HepG2 (cell line): Measurements from ENCODE around the gene BFAR. TPM values are rescaled to one million over a fixed set of nuclear protein-coding genes. Genes with fewer than 3 reads are reported as not detected.

ENCODE experiments used
- ATAC-seq: fragments of 200-7000 bp; cut with Tn5 transposase; 3 replicates; pipeline ENCODE4 v1.9.1; 2020; ENCODE audit warnings: mild to moderate bottlenecking, moderate library complexity
- BruUV-seq: library from RNA; stranded (reverse); fragments of 400-500 nt; replicated peaks from 2 replicates; lab custom pipeline; 2021; lab: Mats Ljungman, UMichigan
- CTCF ChIA-PET: fragments of 300-600 bp; formaldehyde crosslinking; extraction: SDS; loops from one replicate; lab custom pipeline; 2021; ENCODE audit warnings: low total read pairs, inconsistent platforms, low intra/inter-chr PET ratio; lab: Yijun Ruan, JAX
- POLR2A ChIA-PET: fragments of 350-600 bp; sonication (Branson Sonifier 250); formaldehyde crosslinking; loops from one replicate; lab custom pipeline; 2020; ENCODE audit warnings: antibody characterized with exemption, inconsistent platforms; lab: Yijun Ruan, JAX
- DNase-seq: peaks from one replicate; pipeline ENCODE4 v3.0.0-alpha.2; 2015; ENCODE audit warnings: low spot score
- FAIRE-seq: peaks from 3 replicates; lab custom pipeline; 2011; peaks lifted over from hg19 to GRCh38; lab: Jason Lieb, UNC
- H2AFZ ChIP-seq: one replicate; pipeline ENCODE4 v1.6.1; 2011; ENCODE audit warnings: low read length, inconsistent platforms
- H3K27ac ChIP-seq: fragments of 300-600 bp; 3 replicates; pipeline ENCODE4 v1.8.0; 2011; ENCODE audit warnings: mixed run types, mild to moderate bottlenecking, mixed read lengths, low read length, inconsistent platforms; ENCODE audit not compliant: insufficient read depth; ENCODE audit errors: extremely low read length
- H3K27me3 ChIP-seq, 2 experiments: fragments of 200-600 bp in 1 of 2; 2 replicates in 1 of 2; 3 replicates in 1 of 2; pipeline versions ENCODE4 v1.6.0 to v1.8.0; 2011; ENCODE audit warnings: low read length in 2 of 2, mild to moderate bottlenecking in 2 of 2, moderate library complexity in 2 of 2, inconsistent platforms in 1 of 2; ENCODE audit not compliant: insufficient read depth in 2 of 2, control insufficient read depth in 1 of 2
- H3K36me3 ChIP-seq, 2 experiments: fragments of 200-600 bp in 1 of 2; replicated peaks in 1 of 2; 2 replicates in 1 of 2; 3 replicates in 1 of 2; pipeline versions ENCODE4 v1.5.1 to v1.8.0; 2011; ENCODE audit warnings: low read length in 2 of 2, inconsistent platforms in 1 of 2; ENCODE audit not compliant: insufficient read depth in 2 of 2, control insufficient read depth in 1 of 2
- H3K4me1 ChIP-seq: 2 replicates; pipeline ENCODE4 v1.5.1; 2012; ENCODE audit warnings: low read length, inconsistent platforms; ENCODE audit not compliant: insufficient read depth
- H3K4me2 ChIP-seq: 2 replicates; pipeline ENCODE4 v1.6.0; 2011; ENCODE audit warnings: low read depth, low read length, inconsistent platforms
- H3K4me3 ChIP-seq, 3 experiments: fragments of 200-600 bp in 1 of 3; sonication (generic), shearing (Covaris generic) in 1 of 3; replicated peaks in 1 of 3; 2 replicates each; pipeline ENCODE4 v1.5.1; 2011 to 2016; ENCODE audit warnings: low read length in 3 of 3, inconsistent platforms in 2 of 3, low read depth in 2 of 3, mild to moderate bottlenecking in 2 of 3, control low read depth in 1 of 3, mixed read lengths in 1 of 3; ENCODE audit not compliant: insufficient read depth in 1 of 3
- H3K79me2 ChIP-seq: one replicate; pipeline ENCODE4 v1.6.1; 2011; ENCODE audit warnings: low read length, inconsistent platforms; ENCODE audit not compliant: insufficient read depth
- H3K9ac ChIP-seq: 2 replicates; pipeline ENCODE4 v1.6.0; 2011; ENCODE audit warnings: mild to moderate bottlenecking, low read depth, low read length, inconsistent platforms; ENCODE audit not compliant: insufficient read depth
- H3K9me3 ChIP-seq: 2 replicates; pipeline ENCODE4 v1.5.1; 2012; ENCODE audit warnings: mild to moderate bottlenecking, low read length
- H4K20me1 ChIP-seq: 2 replicates; pipeline ENCODE4 v1.6.0; 2011; ENCODE audit warnings: inconsistent platforms, mild to moderate bottlenecking, low read length, moderate library complexity; ENCODE audit not compliant: insufficient read depth
- AKAP8 ChIP-seq: sonication (generic); formaldehyde crosslinking; IDR thresholded peaks from 2 replicates; pipeline ENCODE4 v1.5.1; 2020; ENCODE audit warnings: mild to moderate bottlenecking, missing genetic modification reagents
- GATAD1 ChIP-seq: IDR thresholded peaks from 2 replicates; pipeline ENCODE4 v1.6.1; 2016; ENCODE audit warnings: missing genetic modification reagents, missing compliant biosample characterization
- MIER2 ChIP-seq: IDR thresholded peaks from 2 replicates; pipeline ENCODE4 v1.6.1; 2016; ENCODE audit warnings: missing biosample characterization, missing genetic modification reagents
- RAD51 ChIP-seq: fragments of 450-650 bp; IDR thresholded peaks from 2 replicates; pipeline ENCODE4 v1.6.1; 2016; ENCODE audit warnings: borderline replicate concordance
- REPIN1 ChIP-seq: sonication (generic); formaldehyde crosslinking; IDR thresholded peaks from 2 replicates; pipeline ENCODE4 v1.8.0; 2022; ENCODE audit warnings: missing genetic modification reagents, low read depth, mild to moderate bottlenecking, borderline replicate concordance
- SKI ChIP-seq: fragments of 450-650 bp; IDR thresholded peaks from one replicate; pipeline ENCODE4 v1.6.1; 2018; ENCODE audit warnings: mild to moderate bottlenecking; ENCODE audit not compliant: partially characterized antibody
- SP1 ChIP-seq, 2 experiments: fragments of 450-650 bp in 1 of 2; sonication (generic) in 1 of 2; formaldehyde crosslinking in 1 of 2; IDR thresholded peaks; 2 replicates each; pipeline versions ENCODE4 v1.4.0 to v1.6.1; 2016 to 2020; ENCODE audit warnings: missing genetic modification reagents in 1 of 2
- SYNCRIP ChIP-seq: fragments of 200-400 bp; formaldehyde crosslinking; IDR thresholded peaks from 2 replicates; pipeline ENCODE4 v1.6.1; 2018; ENCODE audit warnings: mild to moderate bottlenecking, low read depth, low read length; ENCODE audit not compliant: insufficient read depth
- USF2 ChIP-seq, 2 experiments: sonication (generic) in 1 of 2; formaldehyde crosslinking in 1 of 2; IDR thresholded peaks; 2 replicates each; pipeline versions ENCODE4 v1.5.1 to v1.6.1; 2011 to 2020; ENCODE audit warnings: borderline replicate concordance in 1 of 2, low read depth in 1 of 2, low read length in 1 of 2, mild to moderate bottlenecking in 1 of 2, missing genetic modification reagents in 1 of 2, moderate library complexity in 1 of 2
- ZNF180 ChIP-seq: sonication (generic); formaldehyde crosslinking; IDR thresholded peaks from 2 replicates; pipeline ENCODE4 v1.4.0; 2020; ENCODE audit warnings: low read depth, missing genetic modification reagents, borderline replicate concordance
- ZNF232 ChIP-seq: sonication (generic); formaldehyde crosslinking; IDR thresholded peaks from 2 replicates; pipeline ENCODE4 v1.4.0; 2020; ENCODE audit warnings: missing genetic modification reagents, borderline replicate concordance
- ZNF264 ChIP-seq: sonication (generic); formaldehyde crosslinking; IDR thresholded peaks from 2 replicates; pipeline ENCODE4 v1.4.0; 2020; ENCODE audit warnings: missing genetic modification reagents
- ZNF496 ChIP-seq: sonication (generic); formaldehyde crosslinking; IDR thresholded peaks from 2 replicates; pipeline ENCODE4 v1.8.1; 2023; ENCODE audit warnings: mild to moderate bottlenecking, moderate library complexity, missing genetic modification reagents; ENCODE audit not compliant: insufficient replicate concordance
- ZNF501 ChIP-seq: sonication (generic); formaldehyde crosslinking; IDR thresholded peaks from 2 replicates; pipeline ENCODE4 v1.5.1; 2020; ENCODE audit warnings: mild to moderate bottlenecking, moderate library complexity, missing genetic modification reagents
- ZNF558 ChIP-seq: sonication (generic); formaldehyde crosslinking; IDR thresholded peaks from 2 replicates; pipeline ENCODE4 v1.9.0; 2022; ENCODE audit warnings: mild to moderate bottlenecking, missing genetic modification reagents, borderline replicate concordance
- ZNF773 ChIP-seq: sonication (generic); formaldehyde crosslinking; IDR thresholded peaks from 2 replicates; pipeline ENCODE4 v1.4.0; 2020; ENCODE audit warnings: missing genetic modification reagents, borderline replicate concordance
- ZNF782 ChIP-seq: sonication (generic); formaldehyde crosslinking; IDR thresholded peaks from 2 replicates; pipeline ENCODE4 v1.4.0; 2020; ENCODE audit warnings: missing genetic modification reagents, mild to moderate bottlenecking, borderline replicate concordance
- WGBS: methylation state at CpG from one replicate; pipeline ENCODE4 v1.1.6; 2017; ENCODE audit warnings: low lambda C conversion rate; 5-methylcytosine and 5-hydroxymethylcytosine counted together
- in situ Hi-C: cut with HindIII; loops from 2 replicates; pipeline ENCODE4 v1.10.0; 2017; ENCODE audit warnings: low pct_unique_long_range_greater_than_20kb; ENCODE audit not compliant: extremely low pct_ligation_motif_present
- intact Hi-C: fragments of 100-400 bp; cut with micrococcal nuclease; formaldehyde crosslinking; loops from one replicate; pipeline ENCODE4 v1.10.0; 2022; ENCODE audit not compliant: unreplicated experiment
- polyA plus RNA-seq, 8 experiments: library from polyadenylated mRNA; depleted of rRNA in 3 of 8; stranded (reverse) in 7 of 8; unstranded in 1 of 8; fragments of >200 nt; fragmentation: Illumina TruSeq in 4 of 8; extraction: Trizol in 4 of 8; gene quantifications; 2 replicates each; pipeline versions ENCODE4 v1.2.1 to v1.2.3, GENCODE V29; 2011 to 2016; ENCODE audit warnings: low read depth in 4 of 8, missing spikeins in 1 of 8, mixed read lengths in 1 of 8; ENCODE audit not compliant: insufficient read depth in 1 of 8
- total RNA-seq, 5 experiments: library from RNA; depleted of rRNA; stranded (reverse); fragments of >200 nt; fragmentation: Illumina TruSeq; extraction: Trizol; gene quantifications; 2 replicates each; pipeline ENCODE4 v1.2.3, GENCODE V29; 2016; ENCODE audit warnings: low read depth in 1 of 5
- TF ChIP-seq, protein P1 (sequence below): sonication (generic); formaldehyde crosslinking; conservative IDR thresholded peaks from 2 replicates; pipeline ENCODE4 v1.8.0; 2022; ENCODE audit warnings: missing genetic modification reagents
- TF ChIP-seq, protein P2 (sequence below): sonication (generic); formaldehyde crosslinking; IDR thresholded peaks from 2 replicates; pipeline ENCODE4 v1.4.0; 2020; ENCODE audit warnings: missing genetic modification reagents, borderline replicate concordance

Gene BFAR
- total and polyA plus RNA-seq, 2 of the 13 experiments (the other 11 are each of a cell fraction or from before 2014, with no cell fraction given), result 96.9 to 120 TPM

- H3K36me3 ChIP-seq, result peaks cover 2 to 12% of the 10 kb centered on the region in 2 experiments; a peak in 4 of 5 replicates
- peak overlapping the region; percentile 28 for H3K4me2 ChIP-seq
- no peaks in the 10 kb centered on the region for H3K27me3 ChIP-seq
- no peaks in the 10 kb centered on the region for H4K20me1 ChIP-seq
- no peak overlapping the region for H3K9ac ChIP-seq
- ChIA-PET CTCF (no interaction called here), POLR2A (no interaction called here)
- DNase-seq (peak; percentile 16), ATAC-seq (peak; percentile 33), FAIRE-seq (peak; percentile 76)
- H2AFZ ChIP-seq, result no peak overlapping the region
- no peaks in the 10 kb centered on the region for H3K9me3 ChIP-seq
- no peaks in the 10 kb centered on the region for H3K79me2 ChIP-seq
- in situ Hi-C loops, result no loop called here
- H3K27ac ChIP-seq, result no peak overlapping the region
- BruUV-seq, result no TSS peak
- H3K4me3 ChIP-seq, result no peak overlapping the region
- intact Hi-C loops, result no loop called here
- 7% methylated on average over 7 of the region's 7 CpGs for WGBS
- peaks cover 13% of the 10 kb centered on the region for H3K4me1 ChIP-seq
- 0 out of 2 replicates have a peak, but pooled peaks have one; percentile 38 for TF ChIP-seq ZNF501
- 0 out of 2 replicates have a peak, but pooled peaks have one; percentile 44 for TF ChIP-seq ZNF264
- no peak for TF ChIP-seq REPIN1 (CRISPR knock-in tag)
- TF ChIP-seq SKI, result no peak
- TF ChIP-seq ZNF558 (CRISPR knock-in tag), result no peak
- TF ChIP-seq ZNF180 (CRISPR knock-in tag), result peak; percentile 62; the same call in 1 of the 2 replicates
- TF ChIP-seq, protein P1, sequence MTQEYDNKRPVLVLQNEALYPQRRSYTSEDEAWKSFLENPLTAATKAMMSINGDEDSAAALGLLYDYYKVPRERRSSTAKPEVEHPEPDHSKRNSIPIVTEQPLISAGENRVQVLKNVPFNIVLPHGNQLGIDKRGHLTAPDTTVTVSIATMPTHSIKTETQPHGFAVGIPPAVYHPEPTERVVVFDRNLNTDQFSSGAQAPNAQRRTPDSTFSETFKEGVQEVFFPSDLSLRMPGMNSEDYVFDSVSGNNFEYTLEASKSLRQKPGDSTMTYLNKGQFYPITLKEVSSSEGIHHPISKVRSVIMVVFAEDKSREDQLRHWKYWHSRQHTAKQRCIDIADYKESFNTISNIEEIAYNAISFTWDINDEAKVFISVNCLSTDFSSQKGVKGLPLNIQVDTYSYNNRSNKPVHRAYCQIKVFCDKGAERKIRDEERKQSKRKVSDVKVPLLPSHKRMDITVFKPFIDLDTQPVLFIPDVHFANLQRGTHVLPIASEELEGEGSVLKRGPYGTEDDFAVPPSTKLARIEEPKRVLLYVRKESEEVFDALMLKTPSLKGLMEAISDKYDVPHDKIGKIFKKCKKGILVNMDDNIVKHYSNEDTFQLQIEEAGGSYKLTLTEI (CRISPR knock-in tag), result no peak
- TF ChIP-seq USF2 (IDR thresholded peaks at IDR 0.05; ENCODE audit: low read depth, low read length), result peak; percentile 41
- no peak; the same call in 1 of the 2 replicates for TF ChIP-seq USF2 (CRISPR knock-in tag; IDR thresholded peaks at IDR 0.05; ENCODE audit: borderline replicate concordance)
- TF ChIP-seq GATAD1 (CRISPR knock-in tag), result no peak
- no peak for TF ChIP-seq AKAP8 (CRISPR knock-in tag)
- no peak for TF ChIP-seq ZNF782 (CRISPR knock-in tag)
- no peak for TF ChIP-seq SP1 (IDR thresholded peaks at IDR 0.05)
- 0 out of 2 replicates have a peak, but pooled peaks have one; percentile 16 for TF ChIP-seq SP1 (CRISPR knock-in tag; IDR thresholded peaks at IDR 0.05)
- TF ChIP-seq ZNF496 (CRISPR knock-in tag), result no peak
- no peak for TF ChIP-seq MIER2 (CRISPR knock-in tag)
- no peak for TF ChIP-seq ZNF232 (CRISPR knock-in tag)
- TF ChIP-seq ZNF773 (CRISPR knock-in tag), result no peak
- no peak for TF ChIP-seq SYNCRIP
- TF ChIP-seq RAD51, result peak; percentile 13; the same call in 1 of the 2 replicates
- TF ChIP-seq, protein P2, sequence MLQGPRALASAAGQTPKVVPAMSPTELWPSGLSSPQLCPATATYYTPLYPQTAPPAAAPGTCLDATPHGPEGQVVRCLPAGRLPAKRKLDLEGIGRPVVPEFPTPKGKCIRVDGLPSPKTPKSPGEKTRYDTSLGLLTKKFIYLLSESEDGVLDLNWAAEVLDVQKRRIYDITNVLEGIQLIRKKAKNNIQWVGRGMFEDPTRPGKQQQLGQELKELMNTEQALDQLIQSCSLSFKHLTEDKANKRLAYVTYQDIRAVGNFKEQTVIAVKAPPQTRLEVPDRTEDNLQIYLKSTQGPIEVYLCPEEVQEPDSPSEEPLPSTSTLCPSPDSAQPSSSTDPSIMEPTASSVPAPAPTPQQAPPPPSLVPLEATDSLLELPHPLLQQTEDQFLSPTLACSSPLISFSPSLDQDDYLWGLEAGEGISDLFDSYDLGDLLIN, result no peak
These were observed 39.7 kb downstream of the BFAR start for GRCh38 chr16:14672403-14672971.
